ENCODE data around the gene KDM6B.

Gene KDM6B

DNA sequence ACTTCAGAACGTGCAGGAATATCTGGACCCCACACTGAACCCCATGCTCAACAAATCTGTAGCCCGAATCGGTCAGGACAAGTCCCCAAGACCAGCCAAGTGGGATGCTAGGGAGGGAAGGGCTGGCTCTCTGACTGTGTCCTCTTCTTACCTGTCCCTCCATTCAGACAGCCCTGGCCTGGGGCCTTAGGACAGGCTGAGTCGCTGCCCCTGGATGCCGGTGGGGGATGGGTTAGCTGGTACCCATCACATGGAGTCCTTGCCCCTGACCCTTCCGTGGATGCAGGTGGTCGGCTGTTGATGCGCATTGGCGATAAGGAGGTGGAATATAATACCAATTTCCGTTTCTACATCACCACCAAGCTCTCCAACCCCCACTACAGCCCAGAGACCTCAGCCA, 16.0 kb upstream of the KDM6B start:
- Histone ChIP-seq H3K4me1 (no peaks in the 10 kb centered on the region), H3K9me3 (no peaks in the 10 kb centered on the region), H3K27me3 (no peaks in the 10 kb centered on the region), H3K4me3 (ENCODE audit: low read depth, low read length) (no peak overlapping the region), H3K36me3 (no peaks in the 10 kb centered on the region)
- TF ChIP-seq, protein P1, sequence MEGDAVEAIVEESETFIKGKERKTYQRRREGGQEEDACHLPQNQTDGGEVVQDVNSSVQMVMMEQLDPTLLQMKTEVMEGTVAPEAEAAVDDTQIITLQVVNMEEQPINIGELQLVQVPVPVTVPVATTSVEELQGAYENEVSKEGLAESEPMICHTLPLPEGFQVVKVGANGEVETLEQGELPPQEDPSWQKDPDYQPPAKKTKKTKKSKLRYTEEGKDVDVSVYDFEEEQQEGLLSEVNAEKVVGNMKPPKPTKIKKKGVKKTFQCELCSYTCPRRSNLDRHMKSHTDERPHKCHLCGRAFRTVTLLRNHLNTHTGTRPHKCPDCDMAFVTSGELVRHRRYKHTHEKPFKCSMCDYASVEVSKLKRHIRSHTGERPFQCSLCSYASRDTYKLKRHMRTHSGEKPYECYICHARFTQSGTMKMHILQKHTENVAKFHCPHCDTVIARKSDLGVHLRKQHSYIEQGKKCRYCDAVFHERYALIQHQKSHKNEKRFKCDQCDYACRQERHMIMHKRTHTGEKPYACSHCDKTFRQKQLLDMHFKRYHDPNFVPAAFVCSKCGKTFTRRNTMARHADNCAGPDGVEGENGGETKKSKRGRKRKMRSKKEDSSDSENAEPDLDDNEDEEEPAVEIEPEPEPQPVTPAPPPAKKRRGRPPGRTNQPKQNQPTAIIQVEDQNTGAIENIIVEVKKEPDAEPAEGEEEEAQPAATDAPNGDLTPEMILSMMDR (IDR thresholded peaks at IDR 0.05; ENCODE audit: low read depth, low read length): no peak
- DNase-seq: no peak

DNA sequence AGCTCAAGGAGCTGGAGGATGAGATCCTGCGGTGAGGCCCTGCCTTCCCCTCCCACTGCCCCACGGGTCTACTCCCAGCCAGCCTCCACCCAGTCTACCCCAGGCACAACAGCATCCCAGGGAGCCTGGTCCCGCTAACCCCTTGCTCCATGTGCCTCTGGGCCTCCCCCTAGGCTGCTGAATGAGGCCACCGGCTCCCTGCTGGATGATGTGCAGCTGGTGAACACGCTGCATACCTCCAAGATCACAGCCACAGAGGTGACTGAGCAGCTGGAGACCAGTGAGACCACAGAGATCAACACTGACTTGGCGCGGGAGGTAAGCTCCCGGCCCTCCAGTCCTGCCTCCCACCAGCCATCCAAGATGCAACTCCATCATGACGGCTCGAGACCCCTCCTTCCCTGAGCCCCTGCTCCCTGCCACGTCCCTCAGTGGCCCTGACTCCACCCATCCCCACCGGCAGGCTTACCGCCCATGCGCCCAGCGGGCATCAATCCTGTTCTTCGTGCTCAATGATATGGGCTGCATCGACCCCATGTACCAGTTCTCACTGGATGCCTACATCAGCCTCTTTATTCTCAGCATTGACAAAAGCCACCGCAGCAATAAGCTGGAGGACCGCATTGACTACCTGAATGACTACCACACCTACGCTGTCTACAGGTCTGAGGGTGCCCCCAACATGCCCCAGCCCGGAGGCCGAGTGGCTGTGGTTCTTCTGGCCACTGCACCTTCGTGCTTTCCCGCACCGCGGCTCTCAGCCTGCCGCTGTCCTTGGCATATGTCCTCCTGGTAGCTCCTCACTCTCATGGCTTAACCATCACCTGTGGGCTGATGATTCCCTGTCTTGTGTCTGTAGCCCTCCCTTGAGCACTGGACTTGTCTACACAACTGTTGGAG, 15.0 kb upstream of the KDM6B start:
- Histone ChIP-seq H3K9me3 (no peaks in the 10 kb centered on the region), H3K27me3 (no peaks in the 10 kb centered on the region), H3K36me3 (no peaks in the 10 kb centered on the region), H3K4me1 (no peaks in the 10 kb centered on the region), H3K4me3 (ENCODE audit: low read depth, low read length) (no peak overlapping the region)
- DNase-seq: no peak
- TF ChIP-seq, protein P1 (IDR thresholded peaks at IDR 0.05; ENCODE audit: low read depth, low read length): no peak

DNA sequence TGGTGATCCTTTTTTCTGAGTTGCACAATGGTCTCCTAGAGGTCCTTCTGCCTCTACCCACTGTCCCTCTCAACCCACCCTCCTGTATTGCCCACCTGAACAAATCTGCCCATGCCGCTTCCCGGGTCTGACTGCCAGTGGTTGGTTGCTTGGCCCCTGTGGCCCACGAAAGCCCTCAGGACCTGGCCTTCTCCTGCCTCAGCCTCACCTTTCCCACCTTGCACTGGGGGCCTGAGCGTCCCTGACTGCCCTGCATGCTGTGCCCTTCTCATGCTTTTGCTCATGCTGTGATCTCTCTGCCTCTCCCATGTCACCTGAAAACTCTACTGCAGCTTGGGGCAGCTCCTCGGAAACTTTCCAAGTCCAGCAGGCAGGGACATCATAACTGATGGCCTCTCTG, 13.8 kb upstream of the KDM6B start:
- no peak for DNase-seq
- TF ChIP-seq, protein P1 (IDR thresholded peaks at IDR 0.05; ENCODE audit: low read depth, low read length): no peak
- peaks cover 7% of the 10 kb centered on the region for H3K4me1 ChIP-seq
- no peaks in the 10 kb centered on the region for H3K9me3 ChIP-seq
- H3K27me3 ChIP-seq: no peaks in the 10 kb centered on the region
- H3K4me3 ChIP-seq (ENCODE audit: low read depth, low read length): no peak overlapping the region
- no peaks in the 10 kb centered on the region for H3K36me3 ChIP-seq

DNA sequence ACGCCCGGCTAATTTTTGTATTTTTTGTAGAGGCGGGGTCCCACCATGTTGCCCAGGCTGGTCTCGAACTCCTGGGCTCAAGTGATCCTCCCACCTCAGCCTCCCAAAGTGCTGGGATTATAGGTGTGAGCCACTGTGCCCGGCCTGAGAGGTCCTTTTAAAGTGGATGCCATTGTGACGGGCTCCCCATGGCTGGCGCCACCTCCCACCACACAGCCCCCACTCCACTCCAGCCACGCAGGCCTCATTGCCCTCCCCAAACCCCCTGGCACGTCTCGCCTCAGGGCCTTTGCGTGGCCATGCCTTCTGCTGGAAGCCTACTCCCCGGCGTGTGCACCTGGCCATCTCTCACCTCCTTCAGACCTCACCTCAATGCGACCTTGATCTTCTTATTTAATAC, 11.9 kb upstream of the KDM6B start:
- Histone ChIP-seq H3K9me3 (no peaks in the 10 kb centered on the region), H3K27me3 (no peaks in the 10 kb centered on the region), H3K4me1 (peaks cover 10% of the 10 kb centered on the region), H3K4me3 (ENCODE audit: low read depth, low read length) (no peak overlapping the region), H3K36me3 (no peaks in the 10 kb centered on the region)
- no peak for DNase-seq
- TF ChIP-seq, protein P1 (IDR thresholded peaks at IDR 0.05; ENCODE audit: low read depth, low read length): no peak

DNA sequence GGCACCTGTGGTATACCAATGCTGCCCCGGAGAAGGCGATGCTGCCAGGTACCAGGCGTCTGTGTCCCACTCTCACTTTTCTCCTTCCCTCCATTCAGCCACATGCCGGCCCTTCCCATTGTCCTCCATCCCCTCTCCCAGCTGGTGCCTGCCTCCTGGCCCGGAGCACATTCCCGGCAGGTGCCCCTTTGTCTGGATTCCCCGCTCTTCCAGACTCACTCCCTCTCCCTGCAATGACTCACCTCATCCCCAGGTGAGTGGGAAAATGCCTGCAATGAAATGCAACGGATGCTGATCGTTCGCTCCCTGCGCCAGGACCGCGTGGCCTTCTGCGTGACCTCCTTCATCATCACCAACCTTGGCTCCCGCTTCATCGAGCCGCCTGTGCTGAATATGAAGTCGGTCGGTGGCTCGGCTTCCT, 10.4 kb upstream of the KDM6B start:
- Histone ChIP-seq H3K27me3 (no peaks in the 10 kb centered on the region), H3K36me3 (no peaks in the 10 kb centered on the region), H3K9me3 (no peaks in the 10 kb centered on the region), H3K4me1 (peaks cover 10% of the 10 kb centered on the region), H3K4me3 (ENCODE audit: low read depth, low read length) (no peak overlapping the region)
- TF ChIP-seq, protein P1 (IDR thresholded peaks at IDR 0.05; ENCODE audit: low read depth, low read length): no peak
- DNase-seq: no peak
